A673 (cell line): ENCODE results near the gene CSPG5.

ENCODE experiments used
- CTCF ChIP-seq: fragments of 300-800, 200-600 bp; sonication (generic); conservative IDR thresholded peaks from 2 replicates; pipeline ENCODE4 v1.5.1; 2017; ENCODE audit warnings: low read depth, mild to moderate bottlenecking, antibody characterized with exemption, low read length, moderate library complexity, mixed read lengths
- EZH2 ChIP-seq: fragments of 200-600 bp; sonication (generic); IDR thresholded peaks from 2 replicates; pipeline ENCODE4 v1.6.1; 2017; ENCODE audit warnings: borderline replicate concordance, low read depth, mild to moderate bottlenecking, mixed read lengths, antibody characterized with exemption, low read length; ENCODE audit not compliant: poor library complexity, severe bottlenecking

DNA sequence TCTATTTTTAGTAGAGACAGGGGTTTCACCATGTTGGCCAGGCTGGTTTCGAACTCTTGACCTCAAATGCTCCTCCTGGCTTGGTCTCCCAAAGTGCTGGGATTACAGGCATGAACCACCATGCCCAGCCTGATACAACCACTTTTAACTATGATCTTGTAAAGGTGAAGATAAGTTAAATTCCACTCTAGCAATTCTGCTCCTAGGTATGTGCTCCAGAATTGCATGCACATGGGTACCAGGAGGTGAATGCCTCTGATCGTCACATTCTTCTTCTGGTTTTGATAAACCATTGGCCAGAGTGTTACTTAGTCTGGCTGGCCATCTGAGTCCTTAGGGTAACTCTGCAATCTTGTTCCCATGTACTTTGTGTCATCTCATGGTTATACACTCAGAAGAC is 22.3 kb downstream of the CSPG5 start:
- TF ChIP-seq CTCF (no peak), EZH2 (no peak)
